Thymus (tissue), 11 donors: ENCODE results near the gene LGR5. TPM values are rescaled to one million over a fixed set of nuclear protein-coding genes. Genes with fewer than 3 reads are reported as not detected.

ENCODE experiments used
- DNase-seq, 9 donors: peaks; one replicate each; pipeline ENCODE4 v3.0.0-alpha.2; 2013; ENCODE audit warnings: low spot score in 9 of 9, low read depth in 6 of 9, missing footprints in 1 of 9
- H3K27ac ChIP-seq, 2 donors: one replicate each; pipeline ENCODE4 v1.5.1; 2013; ENCODE audit warnings: control low read depth in 1 of 2, low read depth in 1 of 2, low read length in 1 of 2, mild to moderate bottlenecking in 1 of 2, moderate library complexity in 1 of 2
- H3K27me3 ChIP-seq, 2 donors: one replicate each; pipeline ENCODE4 v1.5.1; 2013; ENCODE audit warnings: low read length in 1 of 2; ENCODE audit not compliant: control insufficient read depth in 2 of 2, insufficient read depth in 1 of 2
- H3K36me3 ChIP-seq, 2 donors: one replicate each; pipeline ENCODE4 v1.5.1; 2013; ENCODE audit warnings: low read length in 1 of 2, mild to moderate bottlenecking in 1 of 2, moderate library complexity in 1 of 2; ENCODE audit not compliant: control insufficient read depth in 2 of 2, insufficient read depth in 2 of 2
- H3K4me1 ChIP-seq, 2 donors: one replicate each; pipeline ENCODE4 v1.5.1; 2013; ENCODE audit warnings: low read length in 2 of 2; ENCODE audit not compliant: control insufficient read depth in 2 of 2, insufficient read depth in 2 of 2
- H3K4me3 ChIP-seq, 2 donors: one replicate each; pipeline ENCODE4 v1.5.1; 2013; ENCODE audit warnings: low read length in 2 of 2, control low read depth in 1 of 2, mild to moderate bottlenecking in 1 of 2
- H3K9me3 ChIP-seq, 2 donors: one replicate each; pipeline ENCODE4 v1.5.1; 2013; ENCODE audit warnings: low read length in 1 of 2, mild to moderate bottlenecking in 1 of 2; ENCODE audit not compliant: control insufficient read depth in 2 of 2, insufficient read depth in 1 of 2
- WGBS: extraction: QIAGEN DNeasy Blood & Tissue Kit; methylation state at CpG from one replicate; pipeline ENCODE4 v1.1.7; 2013; 5-methylcytosine and 5-hydroxymethylcytosine counted together
- polyA plus RNA-seq: library from polyadenylated mRNA; stranded (reverse); fragments of 200-250 nt; gene quantifications from one replicate; pipeline ENCODE4 v1.2.3, GENCODE V29; 2013
- total RNA-seq: library from RNA; stranded (reverse); fragments of 120-200 nt; gene quantifications from one replicate; pipeline ENCODE4 v1.2.4, GENCODE V29; 2013
- donor health status: healthy.

LGR5 gene
- total and polyA plus RNA-seq, 2 donors: 0.27 to 0.42 TPM

- peaks cover 0 to 6% of the 10 kb centered on the region in 2 donors for H3K4me1 ChIP-seq
- H3K4me3 ChIP-seq: no peak overlapping the region
- DNase-seq: no peak
- no peaks in the 10 kb centered on the region for H3K27me3 ChIP-seq
- no peaks in the 10 kb centered on the region for H3K9me3 ChIP-seq
- H3K27ac ChIP-seq: no peak overlapping the region
- peaks cover 3 to 49% of the 10 kb centered on the region in 2 donors for H3K36me3 ChIP-seq
- WGBS: 84% methylated on average over 4 of the region's 4 CpGs
Observed at GRCh38 chr12:71607494-71608330, 168.1 kb downstream of the LGR5 start.

GRCh38 chr12:71610031-71610795 lies 170.6 kb downstream of the LGR5 start:
- DNase-seq: peak in 5 of 9 donors; percentile 2 to 47 (median 17)
- H3K4me1 ChIP-seq: peaks cover 0 to 6% of the 10 kb centered on the region in 2 donors
- H3K9me3 ChIP-seq: no peaks in the 10 kb centered on the region
- H3K4me3 ChIP-seq: no peak overlapping the region
- H3K27me3 ChIP-seq: no peaks in the 10 kb centered on the region
- H3K36me3 ChIP-seq: peaks cover 8 to 66% of the 10 kb centered on the region in 2 donors
- WGBS: 32% methylated on average over 6 of the region's 6 CpGs
- peak overlapping the region; percentile 19 to 67 for H3K27ac ChIP-seq

- no peaks in the 10 kb centered on the region for H3K4me1 ChIP-seq
- H3K4me3 ChIP-seq: no peak overlapping the region
- no peak for DNase-seq
- no peak overlapping the region for H3K27ac ChIP-seq
- no peaks in the 10 kb centered on the region for H3K27me3 ChIP-seq
- H3K9me3 ChIP-seq: no peaks in the 10 kb centered on the region
- H3K36me3 ChIP-seq: peaks cover 35 to 73% of the 10 kb centered on the region in 2 donors
- WGBS: 98% methylated on average over 1 of the region's 1 CpG
Observed at GRCh38 chr12:71621938-71622337, 182.3 kb downstream of the LGR5 start.

- WGBS: 79% methylated on average over 2 of the region's 2 CpGs
- no peaks in the 10 kb centered on the region for H3K4me1 ChIP-seq
- H3K27ac ChIP-seq: no peak overlapping the region
- no peaks in the 10 kb centered on the region for H3K9me3 ChIP-seq
- no peaks in the 10 kb centered on the region for H3K27me3 ChIP-seq
- DNase-seq: no peak
- no peak overlapping the region for H3K4me3 ChIP-seq
- H3K36me3 ChIP-seq: peaks cover 34 to 73% of the 10 kb centered on the region in 2 donors
Observed at GRCh38 chr12:71625476-71625875, 185.9 kb downstream of the LGR5 start.

- H3K4me1 ChIP-seq: no peaks in the 10 kb centered on the region
- no peaks in the 10 kb centered on the region for H3K9me3 ChIP-seq
- no peak overlapping the region for H3K27ac ChIP-seq
- H3K4me3 ChIP-seq: no peak overlapping the region
- H3K27me3 ChIP-seq: no peaks in the 10 kb centered on the region
- H3K36me3 ChIP-seq: peaks cover 31 to 72% of the 10 kb centered on the region in 2 donors
- no peak for DNase-seq
- 35% methylated on average over 5 of the region's 5 CpGs for WGBS
Observed at GRCh38 chr12:71626098-71626497, 186.5 kb downstream of the LGR5 start.

GRCh38 chr12:71626768-71627167 lies 187.2 kb downstream of the LGR5 start:
- Histone ChIP-seq H3K36me3 (peaks cover 26 to 74% of the 10 kb centered on the region in 2 donors), H3K4me1 (no peaks in the 10 kb centered on the region), H3K27me3 (no peaks in the 10 kb centered on the region), H3K9me3 (no peaks in the 10 kb centered on the region), H3K27ac (no peak overlapping the region), H3K4me3 (no peak overlapping the region)
- DNase-seq: no peak
- WGBS: 80% methylated on average over 3 of the region's 3 CpGs

GRCh38 chr12:71627438-71628002 lies 187.9 kb downstream of the LGR5 start:
- Histone ChIP-seq H3K4me3 (no peak overlapping the region), H3K27ac (no peak overlapping the region), H3K4me1 (no peaks in the 10 kb centered on the region), H3K36me3 (peaks cover 26 to 73% of the 10 kb centered on the region in 2 donors), H3K27me3 (no peaks in the 10 kb centered on the region), H3K9me3 (no peaks in the 10 kb centered on the region)
- no peak for DNase-seq
- WGBS: 98% methylated on average over 2 of the region's 2 CpGs
